ENCODE measurements around the gene SLC52A3.

Gene SLC52A3

DNA sequence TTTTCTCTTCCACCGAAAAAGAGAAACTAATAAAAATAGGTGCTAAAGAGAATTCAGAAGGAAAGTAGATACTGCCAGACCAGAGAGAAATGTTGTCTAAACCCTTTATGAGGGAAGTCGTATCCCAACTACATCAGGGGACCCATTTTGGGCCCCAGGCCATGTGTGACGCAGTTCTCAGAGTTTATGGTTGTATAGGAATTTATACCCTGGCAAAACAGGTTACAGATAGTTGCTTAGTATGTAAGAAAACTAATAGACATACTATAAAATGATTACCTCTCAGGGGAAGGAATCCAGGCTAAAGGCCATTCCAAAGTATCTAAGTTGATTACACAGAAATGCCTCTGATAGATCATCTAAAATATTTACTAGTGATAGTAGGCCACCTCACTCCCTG, 28.6 kb upstream of the SLC52A3 start:
- no peak overlapping the region for H3K4me3 ChIP-seq (ENCODE audit: low read length)
- no peak for DNase-seq (ENCODE audit: low read depth)
- TF ChIP-seq, protein P1, sequence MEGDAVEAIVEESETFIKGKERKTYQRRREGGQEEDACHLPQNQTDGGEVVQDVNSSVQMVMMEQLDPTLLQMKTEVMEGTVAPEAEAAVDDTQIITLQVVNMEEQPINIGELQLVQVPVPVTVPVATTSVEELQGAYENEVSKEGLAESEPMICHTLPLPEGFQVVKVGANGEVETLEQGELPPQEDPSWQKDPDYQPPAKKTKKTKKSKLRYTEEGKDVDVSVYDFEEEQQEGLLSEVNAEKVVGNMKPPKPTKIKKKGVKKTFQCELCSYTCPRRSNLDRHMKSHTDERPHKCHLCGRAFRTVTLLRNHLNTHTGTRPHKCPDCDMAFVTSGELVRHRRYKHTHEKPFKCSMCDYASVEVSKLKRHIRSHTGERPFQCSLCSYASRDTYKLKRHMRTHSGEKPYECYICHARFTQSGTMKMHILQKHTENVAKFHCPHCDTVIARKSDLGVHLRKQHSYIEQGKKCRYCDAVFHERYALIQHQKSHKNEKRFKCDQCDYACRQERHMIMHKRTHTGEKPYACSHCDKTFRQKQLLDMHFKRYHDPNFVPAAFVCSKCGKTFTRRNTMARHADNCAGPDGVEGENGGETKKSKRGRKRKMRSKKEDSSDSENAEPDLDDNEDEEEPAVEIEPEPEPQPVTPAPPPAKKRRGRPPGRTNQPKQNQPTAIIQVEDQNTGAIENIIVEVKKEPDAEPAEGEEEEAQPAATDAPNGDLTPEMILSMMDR (IDR thresholded peaks at IDR 0.05; ENCODE audit: insufficient read depth, low read depth, low read length, missing control alignments): no peak

DNA sequence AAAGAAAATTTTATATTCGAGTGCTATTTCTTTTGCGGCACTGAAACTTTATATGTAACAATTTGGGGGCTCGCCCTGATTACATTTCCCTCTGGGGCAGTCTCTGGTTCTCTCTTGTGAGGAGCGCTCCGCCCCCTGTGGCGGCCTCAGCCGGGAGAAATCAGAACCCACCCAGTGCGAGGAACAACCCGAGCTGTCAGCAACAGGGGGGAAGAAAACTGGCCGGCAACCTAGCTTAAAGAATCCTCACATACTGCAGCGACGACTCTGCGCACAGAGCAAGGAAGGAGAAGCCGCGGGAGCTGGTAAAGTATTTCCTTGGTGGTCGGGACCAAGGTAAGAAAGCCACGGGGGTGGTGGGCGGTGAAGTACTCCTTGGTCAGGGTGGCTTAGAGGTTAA, 23.9 kb upstream of the SLC52A3 start:
- TF ChIP-seq, protein P1 (IDR thresholded peaks at IDR 0.05; ENCODE audit: insufficient read depth, low read depth, low read length, missing control alignments): no peak
- no peak overlapping the region for H3K4me3 ChIP-seq (ENCODE audit: low read length)
- DNase-seq (ENCODE audit: low read depth): no peak

DNA sequence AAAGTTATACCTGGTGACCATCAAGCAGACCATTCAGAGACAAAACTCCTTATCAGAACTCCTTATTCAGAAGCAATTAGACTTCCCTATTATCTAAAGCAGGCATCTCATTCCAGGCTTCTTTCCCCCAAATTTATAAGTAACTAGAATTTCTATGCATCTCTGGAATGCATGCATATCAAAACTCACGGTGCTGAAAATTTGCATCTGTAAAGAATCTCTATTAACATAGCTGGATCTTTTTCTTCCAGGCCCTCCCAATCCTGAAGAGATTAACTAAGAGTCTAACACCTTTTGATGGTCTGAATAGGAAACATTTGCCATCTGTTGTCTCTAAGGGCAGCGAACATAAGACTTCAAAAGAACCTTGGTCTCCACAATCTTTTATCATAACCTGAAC, 22.8 kb upstream of the SLC52A3 start:
- TF ChIP-seq, protein P1 (IDR thresholded peaks at IDR 0.05; ENCODE audit: insufficient read depth, low read depth, low read length, missing control alignments): no peak
- H3K4me3 ChIP-seq (ENCODE audit: low read length): no peak overlapping the region
- no peak for DNase-seq (ENCODE audit: low read depth)

DNA sequence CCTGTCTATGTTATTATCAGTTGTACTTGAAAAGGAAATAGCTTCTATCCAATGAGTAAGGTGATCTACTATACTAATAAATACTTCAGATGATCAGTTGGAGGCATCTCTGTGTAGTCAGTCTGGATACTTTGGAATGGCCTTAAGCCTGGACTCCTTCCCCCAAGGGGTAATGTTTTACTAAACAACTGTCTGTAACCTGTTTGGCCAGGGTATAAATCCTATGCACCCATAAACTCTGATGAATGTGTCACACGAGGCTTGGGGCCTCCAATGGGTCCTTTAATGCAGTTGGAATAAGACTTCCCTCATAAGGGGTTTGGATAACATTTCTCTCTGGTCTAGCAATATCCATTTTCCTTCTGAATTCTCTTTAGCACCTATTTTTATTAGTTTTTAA, 19.5 kb upstream of the SLC52A3 start:
- DNase-seq (ENCODE audit: low read depth): no peak
- TF ChIP-seq, protein P1 (IDR thresholded peaks at IDR 0.05; ENCODE audit: insufficient read depth, low read depth, low read length, missing control alignments): no peak
- H3K4me3 ChIP-seq (ENCODE audit: low read length): no peak overlapping the region

DNA sequence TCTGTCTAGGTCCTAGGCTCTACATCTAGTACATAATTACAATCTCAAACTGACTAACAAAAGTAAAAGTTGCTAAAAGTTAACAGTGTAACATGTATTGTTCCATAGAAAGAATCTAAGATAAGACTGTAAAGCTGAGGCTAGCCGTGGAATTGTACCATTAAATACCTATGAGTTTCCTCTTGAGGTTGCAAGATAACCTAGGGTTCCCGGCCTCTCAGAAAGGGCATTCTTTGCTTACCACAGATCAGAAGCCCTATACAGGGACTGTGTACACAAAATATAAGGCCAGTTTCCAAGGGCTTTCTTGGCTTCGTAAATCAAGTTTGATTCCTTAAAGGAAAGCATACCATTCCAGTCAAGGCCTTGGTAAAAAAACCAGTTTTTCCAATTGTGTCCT, 11.5 kb upstream of the SLC52A3 start:
- H3K4me3 ChIP-seq (ENCODE audit: low read length): no peak overlapping the region
- DNase-seq (ENCODE audit: low read depth): no peak
- TF ChIP-seq, protein P1 (IDR thresholded peaks at IDR 0.05; ENCODE audit: insufficient read depth, low read depth, low read length, missing control alignments): no peak

DNA sequence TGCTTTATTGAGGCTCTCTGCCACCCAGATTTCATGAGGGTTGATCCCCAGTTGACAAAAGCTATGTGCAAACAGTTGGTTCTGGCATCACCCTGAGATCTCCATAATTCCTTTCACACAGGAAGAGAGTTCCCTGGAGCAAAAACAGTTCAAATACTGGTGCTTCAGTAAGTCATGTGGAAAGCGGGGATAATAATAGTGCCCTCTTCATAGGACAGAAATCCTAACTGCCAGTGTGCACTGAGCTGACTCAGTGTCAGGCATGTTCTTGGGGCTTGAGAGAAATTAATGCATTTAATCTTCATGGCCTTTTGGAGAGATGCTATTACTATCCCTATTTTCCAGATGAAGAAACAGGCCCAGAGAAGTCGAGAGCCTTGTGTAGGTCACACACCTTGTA, 7.9 kb upstream of the SLC52A3 start:
- TF ChIP-seq, protein P1 (IDR thresholded peaks at IDR 0.05; ENCODE audit: insufficient read depth, low read depth, low read length, missing control alignments): no peak

DNA sequence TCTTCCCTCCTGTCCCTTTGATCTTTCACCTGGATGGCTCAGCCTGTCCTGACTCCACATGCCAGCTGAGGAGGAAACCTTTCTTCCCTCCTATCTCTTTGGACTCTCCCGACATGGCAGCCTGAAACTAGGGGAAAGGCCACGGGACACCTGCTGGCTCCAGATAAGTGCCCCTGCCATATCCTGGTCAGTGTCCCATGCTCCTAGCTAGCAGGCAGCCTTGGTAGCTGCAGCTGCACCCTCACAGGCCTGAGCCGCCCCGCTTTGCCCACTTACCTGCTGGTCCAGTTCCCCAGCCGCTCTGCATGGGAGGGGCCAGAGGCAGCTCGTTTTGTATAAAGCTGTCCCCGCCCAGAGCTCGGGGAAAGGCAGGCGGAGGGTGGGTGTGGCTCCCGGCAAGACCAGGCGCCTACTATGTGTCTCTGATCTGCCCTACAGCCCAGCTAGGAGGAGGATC, 7.4 kb upstream of the SLC52A3 start:
- TF ChIP-seq, protein P1 (IDR thresholded peaks at IDR 0.05; ENCODE audit: insufficient read depth, low read depth, low read length, missing control alignments): no peak
- DNase-seq (ENCODE audit: low read depth): peak; percentile 54
- no peak overlapping the region for H3K4me3 ChIP-seq (ENCODE audit: low read length)

More for the DNA sequence above, 7.9 kb upstream of the SLC52A3 start:
- H3K4me3 ChIP-seq (ENCODE audit: low read length): no peak overlapping the region
- no peak for DNase-seq (ENCODE audit: low read depth)
